ENCODE results near the gene WNK2.
"Not testable (repeated sequence)": the region's sequence is repeated elsewhere in the genome, so short reads cannot be mapped to it uniquely, and the experiment has no call there.

WNK2 gene

GRCh38 chr9:93244101-93244500, 60.2 kb downstream of the WNK2 start:
- DNase-seq = no peak

- DNase-seq = no peak
Observed at GRCh38 chr9:93244510-93245436, 60.8 kb downstream of the WNK2 start.

GRCh38 chr9:93245437-93245970, 61.6 kb downstream of the WNK2 start:
- DNase-seq = no peak

GRCh38 chr9:93246111-93246510, 62.2 kb downstream of the WNK2 start:
- DNase-seq = no peak

- DNase-seq = no peak
Observed at GRCh38 chr9:93246526-93246925, 62.6 kb downstream of the WNK2 start.

- DNase-seq = no peak
Observed at GRCh38 chr9:93247099-93247865, 63.3 kb downstream of the WNK2 start.

- DNase-seq = no peak
Observed at GRCh38 chr9:93247892-93248291, 64.0 kb downstream of the WNK2 start.

GRCh38 chr9:93248386-93249040, 64.6 kb downstream of the WNK2 start:
- no peak for DNase-seq

- no peak for DNase-seq
Observed at GRCh38 chr9:93250185-93250584, 66.2 kb downstream of the WNK2 start.

GRCh38 chr9:93251309-93251708, 67.4 kb downstream of the WNK2 start:
- not testable (repeated sequence) for DNase-seq

- DNase-seq = no peak
Observed at GRCh38 chr9:93252116-93252780, 68.3 kb downstream of the WNK2 start.

- no peak for DNase-seq
Observed at GRCh38 chr9:93252781-93253530, 69.0 kb downstream of the WNK2 start.

GRCh38 chr9:93253633-93254032, 69.7 kb downstream of the WNK2 start:
- no peak for DNase-seq

GRCh38 chr9:93254061-93254481, 70.1 kb downstream of the WNK2 start:
- DNase-seq = no peak

- no peak for DNase-seq
Observed at GRCh38 chr9:93254806-93255493, 71.0 kb downstream of the WNK2 start.

GRCh38 chr9:93255494-93255867, 71.5 kb downstream of the WNK2 start:
- no peak for DNase-seq

- no peak for DNase-seq
Observed at GRCh38 chr9:93255994-93256877, 72.3 kb downstream of the WNK2 start.

- no peak for DNase-seq
Observed at GRCh38 chr9:93256878-93257807, 73.2 kb downstream of the WNK2 start.

- DNase-seq = no peak
Observed at GRCh38 chr9:93257808-93258331, 73.9 kb downstream of the WNK2 start.
